AG04450 (cell line): ENCODE results near the gene ACHE. TPM values are rescaled to one million over a fixed set of nuclear protein-coding genes. Genes with fewer than 3 reads are reported as not detected.

Experiments
- CTCF ChIA-PET: fragments of 300-600, 350-600 bp; formaldehyde crosslinking; extraction: SDS; loops from one replicate; lab custom pipeline; 2022; ENCODE audit warnings: antibody characterized with exemption, inconsistent platforms; lab: Charles Lee
- POLR2A ChIA-PET: fragments of 350-600 bp; formaldehyde crosslinking; extraction: SDS; loops from one replicate; lab custom pipeline; 2021; ENCODE audit warnings: antibody characterized with exemption, inconsistent platforms; lab: Yijun Ruan, JAX
- DNase-seq: peaks from one replicate; pipeline ENCODE4 v3.0.0-alpha.2; 2011; ENCODE audit warnings: low read depth, low spot score
- H3K27ac ChIP-seq: one replicate; pipeline ENCODE4 v1.5.1; 2012; ENCODE audit warnings: low read depth, low read length, control low read depth
- H3K27me3 ChIP-seq: one replicate; pipeline ENCODE4 v1.6.0; 2012; ENCODE audit warnings: low read length; ENCODE audit not compliant: control insufficient read depth, insufficient read depth
- H3K4me3 ChIP-seq: 2 replicates; pipeline ENCODE4 v1.5.1; 2011; ENCODE audit warnings: mild to moderate bottlenecking, low read depth, low read length, control low read depth
- H3K9me3 ChIP-seq: 2 replicates; pipeline ENCODE4 v1.5.1; 2012; ENCODE audit warnings: low read length; ENCODE audit not compliant: control insufficient read depth, insufficient read depth
- CTCF ChIP-seq: IDR thresholded peaks from 2 replicates; pipeline ENCODE4 v1.5.1; 2011; ENCODE audit warnings: low read depth, low read length, control low read depth, inconsistent platforms
- polyA plus RNA-seq: library from polyadenylated mRNA; depleted of rRNA; stranded (reverse); fragments of >200 nt; gene quantifications from 2 replicates; pipeline ENCODE4 v1.2.3, GENCODE V29; 2011

Gene ACHE
- polyA plus RNA-seq, 1 experiment = 0.24 TPM

GRCh38 chr7:100886142-100886935, 9.3 kb downstream of the ACHE start:
- H3K27ac ChIP-seq = no peak overlapping the region
- POLR2A ChIA-PET = interaction anchor here (0.6 to 4.4 kb wide), 3 partner anchors 10 to 180 kb away, joined by 3 to 71 read pairs (median 3); partner anchors contain the start of genes POP7 and SRRT
- H3K9me3 ChIP-seq = peaks cover 8% of the 10 kb centered on the region; the same call in 1 of the 2 replicates
- H3K27me3 ChIP-seq = no peaks in the 10 kb centered on the region
- no peak overlapping the region for H3K4me3 ChIP-seq
- TF ChIP-seq CTCF = no peak
- CTCF ChIA-PET = interaction anchor here (2.6 kb wide), 1 partner anchor 11 kb away, joined by 5 read pairs; the partner anchor contains the start of gene SRRT
- DNase-seq = no peak

- TF ChIP-seq CTCF = no peak
- ChIA-PET CTCF (interaction anchor here (2.6 kb wide), 1 partner anchor 10 kb away, joined by 5 read pairs; the partner anchor contains the start of gene SRRT), POLR2A (interaction anchor here (0.6 kb wide), 1 partner anchor 10 kb away, joined by 3 read pairs; the partner anchor contains the start of gene SRRT)
- DNase-seq = no peak
- Histone ChIP-seq H3K9me3 (peaks cover 8% of the 10 kb centered on the region; the same call in 1 of the 2 replicates), H3K27ac (no peak overlapping the region), H3K4me3 (no peak overlapping the region), H3K27me3 (no peaks in the 10 kb centered on the region)
Measured at GRCh38 chr7:100885440-100886141, 10.1 kb downstream of the ACHE start.

- TF ChIP-seq CTCF = no peak
- no peak overlapping the region for H3K4me3 ChIP-seq
- peaks cover 8% of the 10 kb centered on the region; the same call in 1 of the 2 replicates for H3K9me3 ChIP-seq
- DNase-seq = no peak
- POLR2A ChIA-PET = no interaction called here
- peak overlapping the region; percentile 11 for H3K27ac ChIP-seq
- CTCF ChIA-PET = interaction anchor here (1.4 kb wide), 1 partner anchor 193 kb away, joined by 4 read pairs; no protein-coding TSS in a partner anchor
- H3K27me3 ChIP-seq = no peaks in the 10 kb centered on the region
Measured at GRCh38 chr7:100884736-100885439, 10.8 kb downstream of the ACHE start.

- no peak for TF ChIP-seq CTCF
- POLR2A ChIA-PET = no interaction called here
- no peaks in the 10 kb centered on the region for H3K27me3 ChIP-seq
- H3K27ac ChIP-seq = no peak overlapping the region
- H3K9me3 ChIP-seq = peaks cover 8% of the 10 kb centered on the region; the same call in 1 of the 2 replicates
- no peak overlapping the region for H3K4me3 ChIP-seq
- no peak for DNase-seq
- CTCF ChIA-PET = no interaction called here
Measured at GRCh38 chr7:100882785-100883526, 12.7 kb downstream of the ACHE start.
